HepG2 (cell line): ENCODE measurements around the gene NOL4L. TPM values are rescaled to one million over a fixed set of nuclear protein-coding genes. Genes with fewer than 3 reads are reported as not detected.

Experiments
- ASH2L ChIP-seq: fragments of 300-600, 200-600 bp; sonication (generic); IDR thresholded peaks from 2 replicates; pipeline ENCODE4 v1.7.0; 2017; ENCODE audit warnings: low read depth, mild to moderate bottlenecking, moderate library complexity, mixed read lengths, low read length; ENCODE audit not compliant: insufficient read length
- CBX2 ChIP-seq, 2 experiments: fragments of 200-600 bp in 1 of 2; sonication (generic); formaldehyde crosslinking in 1 of 2; IDR thresholded peaks; 2 replicates each; pipeline versions ENCODE4 v1.7.0 to v1.8.1; 2018 to 2022; ENCODE audit warnings: low read depth in 2 of 2, low read length in 1 of 2, mild to moderate bottlenecking in 1 of 2, missing genetic modification reagents in 1 of 2
- FLYWCH1 ChIP-seq: sonication (generic); formaldehyde crosslinking; IDR thresholded peaks from 2 replicates; pipeline ENCODE4 v1.8.1; 2023; ENCODE audit warnings: mild to moderate bottlenecking, missing genetic modification reagents
- GFI1 ChIP-seq: sonication (generic); formaldehyde crosslinking; IDR thresholded peaks from 2 replicates; pipeline ENCODE4 v1.5.0; 2020; ENCODE audit warnings: missing genetic modification reagents, mild to moderate bottlenecking, borderline replicate concordance
- MAZ ChIP-seq, 2 experiments: sonication (generic) in 1 of 2; formaldehyde crosslinking in 1 of 2; IDR thresholded peaks; 2 replicates each; pipeline versions ENCODE4 v1.5.0 to v1.6.1; 2012 to 2020; ENCODE audit warnings: low read depth in 2 of 2, mild to moderate bottlenecking in 2 of 2, borderline replicate concordance in 1 of 2, improper control_type of control experiment in 1 of 2, low read length in 1 of 2, missing genetic modification reagents in 1 of 2, moderate library complexity in 1 of 2
- NRL ChIP-seq: sonication (generic); formaldehyde crosslinking; IDR thresholded peaks from 2 replicates; pipeline ENCODE4 v1.5.0; 2020; ENCODE audit warnings: missing genetic modification reagents, mild to moderate bottlenecking, moderate library complexity, borderline replicate concordance
- SMARCC2 ChIP-seq: fragments of 450-650 bp; IDR thresholded peaks from 2 replicates; pipeline ENCODE4 v1.6.1; 2017; ENCODE audit warnings: antibody characterized with exemption, mild to moderate bottlenecking
- SNAPC2 ChIP-seq: sonication (generic); formaldehyde crosslinking; IDR thresholded peaks from 2 replicates; pipeline ENCODE4 v1.8.1; 2022; ENCODE audit warnings: mild to moderate bottlenecking, missing genetic modification reagents
- TERF1 ChIP-seq: sonication (generic); formaldehyde crosslinking; IDR thresholded peaks from 2 replicates; pipeline ENCODE4 v1.8.0; 2022; ENCODE audit warnings: mild to moderate bottlenecking, missing genetic modification reagents, moderate library complexity
- ZFYVE20 ChIP-seq: sonication (generic); formaldehyde crosslinking; IDR thresholded peaks from 2 replicates; pipeline ENCODE4 v1.8.0; 2023; ENCODE audit warnings: low read depth, mild to moderate bottlenecking, moderate library complexity, missing genetic modification reagents, borderline replicate concordance
- ZNF18 ChIP-seq: sonication (generic); formaldehyde crosslinking; IDR thresholded peaks from 2 replicates; pipeline ENCODE4 v1.8.0; 2022; ENCODE audit warnings: mild to moderate bottlenecking, missing genetic modification reagents; ENCODE audit not compliant: insufficient replicate concordance
- ZNF276 ChIP-seq: sonication (generic); formaldehyde crosslinking; IDR thresholded peaks from 2 replicates; pipeline ENCODE4 v1.4.0; 2020; ENCODE audit warnings: mild to moderate bottlenecking, low read depth, missing genetic modification reagents
- ZNF484 ChIP-seq: sonication (generic); formaldehyde crosslinking; IDR thresholded peaks from 2 replicates; pipeline ENCODE4 v1.5.1; 2020; ENCODE audit warnings: mild to moderate bottlenecking, low read depth, missing genetic modification reagents, borderline replicate concordance
- ZNF670 ChIP-seq: sonication (generic); formaldehyde crosslinking; IDR thresholded peaks from 2 replicates; pipeline ENCODE4 v1.8.0; 2022; ENCODE audit warnings: mild to moderate bottlenecking, missing genetic modification reagents, borderline replicate concordance
- ZNF724P ChIP-seq: sonication (generic); formaldehyde crosslinking; IDR thresholded peaks from 2 replicates; pipeline ENCODE4 v1.8.0; 2022; ENCODE audit warnings: missing genetic modification reagents, borderline replicate concordance
- ZNF792 ChIP-seq: IDR thresholded peaks from 2 replicates; pipeline ENCODE4 v1.6.1; 2016
- ZNF879 ChIP-seq: sonication (generic); formaldehyde crosslinking; IDR thresholded peaks from 2 replicates; pipeline ENCODE4 v1.8.1; 2023; ENCODE audit warnings: missing genetic modification reagents
- polyA plus RNA-seq, 8 experiments: library from polyadenylated mRNA; depleted of rRNA in 3 of 8; stranded (reverse) in 7 of 8; unstranded in 1 of 8; fragments of >200 nt; fragmentation: Illumina TruSeq in 4 of 8; extraction: Trizol in 4 of 8; gene quantifications; 2 replicates each; pipeline versions ENCODE4 v1.2.1 to v1.2.3, GENCODE V29; 2011 to 2016; ENCODE audit warnings: low read depth in 4 of 8, missing spikeins in 1 of 8, mixed read lengths in 1 of 8; ENCODE audit not compliant: insufficient read depth in 1 of 8
- total RNA-seq, 5 experiments: library from RNA; depleted of rRNA; stranded (reverse); fragments of >200 nt; fragmentation: Illumina TruSeq; extraction: Trizol; gene quantifications; 2 replicates each; pipeline ENCODE4 v1.2.3, GENCODE V29; 2016; ENCODE audit warnings: low read depth in 1 of 5

Gene NOL4L
- total and polyA plus RNA-seq, 2 of the 13 experiments (the other 11 are each of a cell fraction or from before 2014, with no cell fraction given) = 16.6 to 35.4 TPM

GRCh38 chr20:32539817-32540675 lies 45.1 kb downstream of the NOL4L start (continued):
- TF ChIP-seq ASH2L (no peak), ZNF484 (no peak), ZNF792 (peak; percentile 96), TERF1 (CRISPR knock-in tag) (0 out of 2 replicates have a peak, but pooled peaks have one; percentile 38), ZFYVE20 (CRISPR knock-in tag) (0 out of 2 replicates have a peak, but pooled peaks have one; percentile 50), ZNF18 (CRISPR knock-in tag) (peak; percentile 92), ZNF879 (no peak), SNAPC2 (CRISPR knock-in tag) (no peak), ZNF276 (CRISPR knock-in tag) (peak; percentile 67; the same call in 1 of the 2 replicates), GFI1 (CRISPR knock-in tag) (0 out of 2 replicates have a peak, but pooled peaks have one; percentile 34), NRL (CRISPR knock-in tag) (peak; percentile 95), FLYWCH1 (CRISPR knock-in tag) (no peak), SMARCC2 (no peak), CBX2 (IDR thresholded peaks at IDR 0.05; ENCODE audit: low read depth, low read length) (no peak), CBX2 (CRISPR knock-in tag; IDR thresholded peaks at IDR 0.05; ENCODE audit: low read depth) (no peak; the same call in 1 of the 2 replicates), ZNF670 (CRISPR knock-in tag) (no peak), ZNF724P (CRISPR knock-in tag) (peak; percentile 98), MAZ (IDR thresholded peaks at IDR 0.05; ENCODE audit: borderline replicate concordance, low read depth, low read length) (peak; percentile 36; the same call in 1 of the 2 replicates), MAZ (CRISPR knock-in tag; IDR thresholded peaks at IDR 0.05; ENCODE audit: low read depth) (peak; percentile 53; the same call in 1 of the 2 replicates)
